Stimulated activated naive B cell treated with anti-CD40 and anti-IgM and Interleukin-4, amounts not matched to agents 10 μg/mL and 1 μg/mL and 100 μg/mL, for 72 hours (primary cell): ENCODE results near the gene CLRN1.

ENCODE experiments used
- ATAC-seq, 2 donors: fragments of 150-1000 bp; cut with Tn5 transposase; replicated peaks; 2 replicates each; pipeline ENCODE4 v1.10.0; 2021; ENCODE audit warnings: moderate library complexity in 1 of 2
- DNase-seq: peaks from one replicate; pipeline ENCODE4 v3.0.0; 2021
- H3K27ac Mint-ChIP-seq: one replicate; pipeline ENCODE4 v1.8.0; 2022; ENCODE audit warnings: mild to moderate bottlenecking, mixed read lengths
- H3K27me3 Mint-ChIP-seq, 2 donors: one replicate each; pipeline ENCODE4 v1.8.0; 2022; ENCODE audit warnings: mixed read lengths in 2 of 2
- H3K36me3 Mint-ChIP-seq, 2 donors: one replicate each; pipeline ENCODE4 v1.8.0; 2022; ENCODE audit warnings: mixed read lengths in 2 of 2, mild to moderate bottlenecking in 1 of 2
- H3K4me1 Mint-ChIP-seq, 2 donors: one replicate each; pipeline ENCODE4 v1.8.0; 2022; ENCODE audit warnings: mixed read lengths in 2 of 2, mild to moderate bottlenecking in 1 of 2
- H3K4me3 Mint-ChIP-seq, 2 donors: one replicate each; pipeline ENCODE4 v1.8.0; 2022; ENCODE audit warnings: mild to moderate bottlenecking in 2 of 2, mixed read lengths in 2 of 2, moderate library complexity in 1 of 2
- H3K9me3 Mint-ChIP-seq, 2 donors: one replicate each; pipeline ENCODE4 v1.8.0; 2022; ENCODE audit warnings: mixed read lengths in 2 of 2, mild to moderate bottlenecking in 1 of 2

CLRN1 gene

GRCh38 chr3:150972366-150973071 lies at the start of gene CLRN1:
Gene CLRN1 (minus strand): TSS chr3:150972727. CDS start chr3:150972708, 19 bp downstream.
- peaks cover 0 to 5% of the 10 kb centered on the region in 2 donors for H3K27me3 Mint-ChIP-seq
- no peak within 1 kb of the TSS for H3K4me3 Mint-ChIP-seq
- DNase-seq, result no peak
- no peak within 1 kb of the TSS for H3K27ac Mint-ChIP-seq
- no peaks in the 10 kb centered on the region for H3K4me1 Mint-ChIP-seq
- no peaks in the 10 kb centered on the region for H3K9me3 Mint-ChIP-seq
- ATAC-seq, result no peak
- H3K36me3 Mint-ChIP-seq, result no peaks in the 10 kb centered on the region

DNA sequence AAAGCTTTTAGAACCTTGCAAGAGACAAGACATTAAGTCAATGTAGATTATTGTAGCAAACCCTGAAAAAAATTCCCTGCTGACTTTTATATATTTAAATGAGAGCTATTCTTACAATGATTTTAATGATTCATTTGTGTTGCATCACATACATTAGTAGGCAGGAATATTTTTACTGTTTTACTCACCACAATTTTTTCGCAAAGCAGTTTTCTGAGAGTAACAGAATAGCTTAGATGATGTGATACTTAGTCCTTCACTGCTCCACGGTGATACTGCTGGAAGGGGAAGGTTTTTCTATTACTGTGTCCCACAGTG lies 43.9 kb upstream of the CLRN1 start:
- Mint-ChIP-seq H3K27ac (no peak overlapping the region), H3K36me3 (no peaks in the 10 kb centered on the region), H3K4me1 (no peaks in the 10 kb centered on the region), H3K9me3 (no peaks in the 10 kb centered on the region), H3K27me3 (peaks cover 0 to 5% of the 10 kb centered on the region in 2 donors), H3K4me3 (no peak overlapping the region)
- DNase-seq (no peak), ATAC-seq (no peak)

DNA sequence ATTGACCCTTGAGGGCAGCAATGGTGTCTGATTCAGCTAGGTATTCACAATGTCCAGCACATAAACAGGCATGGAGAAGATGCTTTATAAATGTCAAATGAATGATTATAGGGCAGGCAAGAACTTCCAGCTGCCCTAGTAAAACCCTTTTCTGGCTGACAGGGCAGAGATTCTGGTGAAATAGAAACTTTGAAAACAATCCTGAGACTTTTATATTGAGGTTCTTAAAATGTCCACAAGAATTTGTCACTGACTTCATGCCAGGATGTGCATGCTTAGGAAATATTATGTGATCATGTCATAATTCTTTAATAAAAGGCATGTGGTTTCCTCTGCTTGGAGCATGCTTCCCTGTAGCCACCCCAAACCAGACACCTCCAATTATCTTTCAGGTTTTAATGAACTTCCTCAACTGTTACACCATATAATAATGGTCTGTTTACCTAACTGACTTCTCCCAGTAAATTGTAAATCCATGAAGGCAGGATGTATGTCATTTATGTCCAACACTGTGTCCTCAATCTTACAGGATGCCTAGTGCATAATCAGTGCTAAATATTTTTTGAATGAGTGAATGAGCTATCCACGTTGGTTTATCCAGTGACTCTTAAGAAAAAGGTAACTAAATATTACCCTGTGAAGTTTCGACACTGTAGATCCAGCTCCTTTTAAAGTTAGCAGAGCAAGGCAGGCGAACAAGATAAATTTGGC lies 43.4 kb upstream of the CLRN1 start:
- ATAC-seq (no peak), DNase-seq (no peak)
- no peaks in the 10 kb centered on the region for H3K9me3 Mint-ChIP-seq
- H3K36me3 Mint-ChIP-seq, result no peaks in the 10 kb centered on the region
- no peak overlapping the region for H3K4me3 Mint-ChIP-seq
- peaks cover 0 to 4% of the 10 kb centered on the region in 2 donors for H3K27me3 Mint-ChIP-seq
- no peaks in the 10 kb centered on the region for H3K4me1 Mint-ChIP-seq
- H3K27ac Mint-ChIP-seq, result no peak overlapping the region

GRCh38 chr3:151015181-151015580 lies 42.7 kb upstream of the CLRN1 start:
- no peak overlapping the region for H3K27ac Mint-ChIP-seq
- no peak overlapping the region for H3K4me3 Mint-ChIP-seq
- peaks cover 0 to 4% of the 10 kb centered on the region in 2 donors for H3K27me3 Mint-ChIP-seq
- H3K9me3 Mint-ChIP-seq, result no peaks in the 10 kb centered on the region
- no peaks in the 10 kb centered on the region for H3K4me1 Mint-ChIP-seq
- H3K36me3 Mint-ChIP-seq, result no peaks in the 10 kb centered on the region
- ATAC-seq, result no peak
- no peak for DNase-seq

- H3K9me3 Mint-ChIP-seq, result no peaks in the 10 kb centered on the region
- peaks cover 0 to 4% of the 10 kb centered on the region in 2 donors for H3K27me3 Mint-ChIP-seq
- no peak overlapping the region for H3K4me3 Mint-ChIP-seq
- ATAC-seq (no peak), DNase-seq (no peak)
- no peaks in the 10 kb centered on the region for H3K4me1 Mint-ChIP-seq
- H3K36me3 Mint-ChIP-seq, result no peaks in the 10 kb centered on the region
- no peak overlapping the region for H3K27ac Mint-ChIP-seq
Measured at GRCh38 chr3:151014501-151015018, 42.0 kb upstream of the CLRN1 start.

GRCh38 chr3:151012753-151013152 lies 40.2 kb upstream of the CLRN1 start:
- H3K4me3 Mint-ChIP-seq, result no peak overlapping the region
- no peak overlapping the region for H3K27ac Mint-ChIP-seq
- DNase-seq (no peak), ATAC-seq (no peak)
- no peaks in the 10 kb centered on the region for H3K36me3 Mint-ChIP-seq
- H3K9me3 Mint-ChIP-seq, result no peaks in the 10 kb centered on the region
- no peaks in the 10 kb centered on the region for H3K4me1 Mint-ChIP-seq
- peaks cover 0 to 4% of the 10 kb centered on the region in 2 donors for H3K27me3 Mint-ChIP-seq

DNA sequence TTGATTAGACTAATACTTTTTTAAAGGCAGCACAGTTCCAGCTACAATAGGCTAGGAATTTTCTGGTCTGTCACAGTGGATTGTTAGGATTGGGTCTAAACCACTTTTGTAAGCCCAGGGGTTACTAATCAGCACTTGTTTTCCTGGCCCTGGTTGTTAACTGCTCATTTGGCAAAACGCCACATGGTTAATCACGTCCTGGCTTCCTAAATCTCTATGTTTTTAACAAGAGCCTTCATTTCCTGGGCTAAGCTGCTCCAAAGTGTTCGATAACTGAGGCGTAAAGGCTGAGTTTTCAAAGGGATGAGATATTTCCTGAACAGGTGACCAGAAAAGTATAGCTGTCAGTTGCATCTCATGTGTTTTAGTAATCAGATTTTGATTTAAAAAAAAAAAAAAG lies 38.9 kb upstream of the CLRN1 start:
- no peak for ATAC-seq
- H3K9me3 Mint-ChIP-seq, result no peaks in the 10 kb centered on the region
- no peaks in the 10 kb centered on the region for H3K4me1 Mint-ChIP-seq
- no peak for DNase-seq
- no peak overlapping the region for H3K4me3 Mint-ChIP-seq
- no peaks in the 10 kb centered on the region for H3K36me3 Mint-ChIP-seq
- H3K27ac Mint-ChIP-seq, result no peak overlapping the region
- H3K27me3 Mint-ChIP-seq, result peaks cover 0 to 4% of the 10 kb centered on the region in 2 donors

DNA sequence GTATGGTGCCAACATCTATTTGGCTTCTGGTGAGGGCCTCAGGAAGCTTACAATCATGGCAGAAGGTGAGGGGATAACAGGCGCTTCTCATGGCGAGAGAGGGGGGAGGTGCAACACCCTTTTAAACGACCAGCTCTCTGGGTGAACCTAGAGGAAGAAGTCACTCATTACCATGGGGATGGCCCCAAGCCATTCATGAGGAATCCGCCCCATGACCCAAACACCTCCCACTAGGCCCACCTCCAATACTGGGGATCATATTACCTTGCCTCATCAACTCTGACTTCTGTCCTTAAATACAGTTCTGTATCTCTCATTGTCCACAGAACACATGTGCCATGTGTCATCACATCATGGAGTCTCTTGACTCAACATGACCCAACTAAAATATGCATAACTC lies 37.5 kb upstream of the CLRN1 start:
- Mint-ChIP-seq H3K36me3 (no peaks in the 10 kb centered on the region), H3K4me1 (no peaks in the 10 kb centered on the region), H3K4me3 (no peak overlapping the region), H3K27ac (no peak overlapping the region), H3K9me3 (no peaks in the 10 kb centered on the region), H3K27me3 (no peaks in the 10 kb centered on the region)
- ATAC-seq (no peak), DNase-seq (no peak)

GRCh38 chr3:151009430-151009829 lies 36.9 kb upstream of the CLRN1 start:
- H3K36me3 Mint-ChIP-seq, result no peaks in the 10 kb centered on the region
- no peaks in the 10 kb centered on the region for H3K4me1 Mint-ChIP-seq
- no peak overlapping the region for H3K27ac Mint-ChIP-seq
- H3K27me3 Mint-ChIP-seq, result no peaks in the 10 kb centered on the region
- no peak overlapping the region for H3K4me3 Mint-ChIP-seq
- H3K9me3 Mint-ChIP-seq, result no peaks in the 10 kb centered on the region
- DNase-seq (no peak), ATAC-seq (no peak)

GRCh38 chr3:151008699-151009098 lies 36.2 kb upstream of the CLRN1 start:
- ATAC-seq (no peak), DNase-seq (no peak)
- Mint-ChIP-seq H3K9me3 (no peaks in the 10 kb centered on the region), H3K36me3 (no peaks in the 10 kb centered on the region), H3K4me1 (no peaks in the 10 kb centered on the region), H3K27ac (no peak overlapping the region), H3K4me3 (no peak overlapping the region), H3K27me3 (no peaks in the 10 kb centered on the region)

DNA sequence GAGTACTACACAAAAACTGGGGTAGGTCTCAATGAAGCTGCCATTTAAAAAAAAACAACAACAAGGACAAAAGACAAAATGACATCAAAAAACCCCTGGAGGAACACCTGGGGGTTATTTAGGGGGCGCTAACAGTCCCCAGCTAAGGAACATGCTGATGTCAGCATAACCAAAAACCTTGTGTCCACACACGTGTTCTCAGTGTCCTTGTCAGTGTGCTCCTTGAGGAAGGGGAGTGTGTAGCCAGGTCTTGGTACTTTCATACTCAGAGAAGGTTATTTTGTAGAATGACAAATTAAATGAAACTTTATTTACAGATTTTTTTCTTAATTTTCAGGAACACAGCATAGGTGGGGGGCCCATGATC lies 31.2 kb upstream of the CLRN1 start:
- H3K27me3 Mint-ChIP-seq, result no peaks in the 10 kb centered on the region
- DNase-seq (no peak), ATAC-seq (no peak)
- no peak overlapping the region for H3K4me3 Mint-ChIP-seq
- H3K27ac Mint-ChIP-seq, result no peak overlapping the region
- H3K9me3 Mint-ChIP-seq, result no peaks in the 10 kb centered on the region
- H3K36me3 Mint-ChIP-seq, result no peaks in the 10 kb centered on the region
- no peaks in the 10 kb centered on the region for H3K4me1 Mint-ChIP-seq

DNA sequence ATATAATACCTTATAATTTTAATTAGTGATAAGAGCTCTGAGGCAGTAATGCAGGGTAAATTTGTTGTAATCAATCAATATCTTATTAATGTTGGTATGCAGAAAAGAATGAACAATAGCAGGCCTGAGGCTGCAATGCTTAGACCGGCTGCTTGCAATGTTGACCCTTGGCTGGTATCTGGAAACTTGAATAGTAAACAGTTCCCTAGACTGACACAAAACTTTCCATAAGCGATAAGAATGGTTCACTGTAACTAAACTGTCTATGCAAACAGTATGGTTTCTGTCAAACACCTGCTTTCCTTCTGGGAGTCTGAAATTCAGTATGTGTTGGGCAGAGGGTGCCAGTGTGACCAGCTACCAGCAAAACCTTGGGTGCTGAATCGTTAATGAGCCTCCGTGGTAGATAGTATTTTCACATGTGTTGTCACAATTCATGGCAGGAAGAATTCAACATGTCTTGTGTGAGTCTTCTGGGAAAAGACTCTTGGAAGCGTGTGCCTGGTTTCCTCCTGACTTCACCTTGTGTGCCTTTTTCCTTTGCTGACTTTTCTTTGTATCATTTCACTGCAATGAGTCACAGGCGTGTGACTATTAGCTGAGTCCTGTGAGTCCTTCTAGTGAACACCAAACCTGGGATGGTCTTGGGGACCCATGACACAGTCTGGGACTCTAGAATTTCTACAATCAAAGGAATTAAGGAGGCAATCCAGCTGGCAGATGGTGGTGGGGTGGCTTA lies 30.7 kb upstream of the CLRN1 start:
- H3K27ac Mint-ChIP-seq, result no peak overlapping the region
- no peaks in the 10 kb centered on the region for H3K27me3 Mint-ChIP-seq
- peaks cover 0 to 2% of the 10 kb centered on the region in 2 donors for H3K9me3 Mint-ChIP-seq
- no peak overlapping the region for H3K4me3 Mint-ChIP-seq
- no peaks in the 10 kb centered on the region for H3K36me3 Mint-ChIP-seq
- H3K4me1 Mint-ChIP-seq, result no peaks in the 10 kb centered on the region
- DNase-seq, result no peak
- ATAC-seq, result no peak

DNA sequence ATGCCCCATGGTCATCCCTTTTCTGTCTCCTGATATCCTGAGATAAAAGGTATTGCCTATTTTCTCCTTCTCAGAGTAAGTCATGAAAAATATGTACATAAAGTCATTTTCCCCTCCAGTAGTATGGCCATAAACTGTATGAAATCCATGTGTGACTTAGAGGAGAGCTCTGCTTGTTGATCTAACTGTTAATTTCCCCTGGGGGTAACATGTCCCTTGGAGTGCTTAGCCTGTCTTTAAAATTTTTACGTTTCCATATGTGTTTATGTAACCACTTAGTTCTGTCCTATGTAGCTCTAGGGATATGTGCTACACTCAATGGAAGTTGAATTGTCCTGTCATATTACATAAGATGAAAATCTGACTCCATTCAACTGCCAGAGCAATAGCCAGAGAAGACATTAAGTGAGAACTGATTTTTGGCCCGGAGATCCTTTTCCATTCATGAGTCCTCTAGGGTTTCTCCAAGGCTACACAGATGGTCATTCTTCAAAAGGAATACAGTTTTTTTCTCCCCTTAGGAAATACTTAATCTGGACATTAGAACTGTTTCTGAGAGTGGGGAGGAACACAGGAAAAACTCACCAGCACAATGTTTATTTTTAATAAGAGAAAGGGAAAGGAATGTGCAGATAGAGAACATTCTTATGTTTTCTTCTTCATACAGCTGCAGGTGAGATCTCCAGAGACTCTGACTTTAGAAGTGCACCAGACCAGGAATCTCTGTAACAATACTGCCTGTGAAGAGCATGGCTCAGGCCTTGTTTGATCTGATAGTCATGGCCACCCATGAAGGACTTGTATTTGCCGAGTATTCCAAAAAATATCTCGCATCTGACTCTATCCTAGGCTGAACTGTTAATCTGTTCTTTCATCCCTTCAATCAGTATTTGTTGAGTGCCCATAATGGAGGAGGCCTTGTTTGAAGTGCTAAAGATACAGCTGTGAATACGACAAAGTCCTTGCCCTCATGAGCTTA lies 29.8 kb upstream of the CLRN1 start:
- Mint-ChIP-seq H3K4me1 (no peaks in the 10 kb centered on the region), H3K9me3 (peaks cover 4 to 6% of the 10 kb centered on the region in 2 donors), H3K27me3 (no peaks in the 10 kb centered on the region), H3K36me3 (no peaks in the 10 kb centered on the region), H3K27ac (no peak overlapping the region), H3K4me3 (no peak overlapping the region)
- ATAC-seq (no peak), DNase-seq (no peak)

GRCh38 chr3:150998996-150999395 lies 26.5 kb upstream of the CLRN1 start:
- Mint-ChIP-seq H3K27ac (no peak overlapping the region), H3K4me3 (no peak overlapping the region)
- ATAC-seq, result no peak

More at GRCh38 chr3:150998996-150999395, 26.5 kb upstream of the CLRN1 start:
- H3K27me3 Mint-ChIP-seq, result peaks cover 0 to 3% of the 10 kb centered on the region in 2 donors
- H3K36me3 Mint-ChIP-seq, result no peaks in the 10 kb centered on the region
- H3K4me1 Mint-ChIP-seq, result no peaks in the 10 kb centered on the region
- peaks cover 4 to 7% of the 10 kb centered on the region in 2 donors for H3K9me3 Mint-ChIP-seq
- no peak for DNase-seq
